NT2/D1 (cell line): Measurements from ENCODE around the gene HS1BP3.

Source experiments
- YY1 ChIP-seq: IDR thresholded peaks from 2 replicates; pipeline ENCODE4 v1.6.1; 2011; ENCODE audit not compliant: insufficient read length, insufficient read depth
- ZNF274 ChIP-seq: IDR thresholded peaks from 2 replicates; pipeline ENCODE4 v1.6.1; 2011; ENCODE audit warnings: mild to moderate bottlenecking, low read depth, low read length

DNA sequence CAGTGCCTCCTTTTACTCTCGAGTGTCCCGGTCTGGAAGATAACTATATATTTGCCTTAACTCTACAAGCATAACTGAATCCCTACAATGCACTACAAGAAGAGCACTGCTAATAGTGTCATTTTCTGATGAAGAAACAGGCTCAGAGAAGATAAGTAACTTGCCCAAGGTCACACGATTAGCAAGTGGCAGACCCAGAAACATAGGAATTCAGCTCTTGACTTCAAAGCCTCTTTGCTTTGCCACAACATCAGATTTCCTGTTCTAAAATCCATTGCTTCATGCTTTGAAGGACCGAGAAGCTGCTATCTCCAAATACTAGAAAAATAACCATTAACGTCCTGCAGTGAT is 65.6 kb downstream of the HS1BP3 start:
- TF ChIP-seq YY1 (no peak), ZNF274 (no peak)
